K562 (cell line): ENCODE results near the gene WDR46. TPM values are rescaled to one million over a fixed set of nuclear protein-coding genes. Genes with fewer than 3 reads are reported as not detected.

ENCODE experiments used
- BCLAF1 ChIP-seq, 2 experiments: fragments of 450-650 bp in 1 of 2; IDR thresholded peaks; 2 replicates each; pipeline ENCODE4 v1.6.1; 2011 to 2017; ENCODE audit warnings: low read depth in 2 of 2, antibody characterized with exemption in 1 of 2, borderline replicate concordance in 1 of 2, low read length in 1 of 2, mild to moderate bottlenecking in 1 of 2, mixed read lengths in 1 of 2; ENCODE audit not compliant: control insufficient read depth in 1 of 2
- CC2D1A ChIP-seq: fragments of 450-650 bp; IDR thresholded peaks from 2 replicates; pipeline ENCODE4 v1.6.1; 2017; ENCODE audit warnings: mild to moderate bottlenecking
- E2F4 ChIP-seq: sonication (generic); formaldehyde crosslinking; IDR thresholded peaks from 2 replicates; pipeline ENCODE4 v1.8.0; 2022; ENCODE audit warnings: mild to moderate bottlenecking, low read depth, missing genetic modification reagents
- MLX ChIP-seq, 2 experiments: fragments of 450-650 bp in 1 of 2; sonication (generic) in 1 of 2; formaldehyde crosslinking; conservative IDR thresholded peaks; 2 replicates each; pipeline versions ENCODE4 v1.4.0 to v1.8.1; 2020 to 2022; ENCODE audit warnings: mild to moderate bottlenecking in 1 of 2, missing genetic modification reagents in 1 of 2
- REST ChIP-seq, 2 experiments: fragments of 450-650 bp; formaldehyde crosslinking in 1 of 2; IDR thresholded peaks; 2 replicates each; pipeline versions ENCODE4 v1.4.0 to v1.6.1; 2014 to 2020; ENCODE audit warnings: mild to moderate bottlenecking in 2 of 2, borderline replicate concordance in 1 of 2, low read depth in 1 of 2
- RNF2 ChIP-seq: sonication (generic); IDR thresholded peaks from 2 replicates; pipeline ENCODE4 v1.6.1; 2016
- TCF7 ChIP-seq: sonication (generic); IDR thresholded peaks from 2 replicates; pipeline ENCODE4 v1.6.1; 2016; ENCODE audit warnings: antibody characterized with exemption, borderline replicate concordance
- TRIM25 ChIP-seq: fragments of 450-650 bp; IDR thresholded peaks from 2 replicates; pipeline ENCODE4 v1.7.0; 2016; ENCODE audit warnings: borderline replicate concordance
- YY1 ChIP-seq, 3 experiments: IDR thresholded peaks; 2 replicates each; pipeline ENCODE4 v1.6.1; 2011; ENCODE audit warnings: low read length in 2 of 3, mild to moderate bottlenecking in 2 of 3, moderate library complexity in 2 of 3, borderline replicate concordance in 1 of 3, control low read depth in 1 of 3, low read depth in 1 of 3; ENCODE audit not compliant: insufficient read depth in 3 of 3, insufficient replicate concordance in 2 of 3, control insufficient read depth in 1 of 3, insufficient read length in 1 of 3; ENCODE audit errors: extremely low read depth in 1 of 3
- ZKSCAN1 ChIP-seq: fragments of 150-350 bp; IDR thresholded peaks from 2 replicates; pipeline ENCODE4 v1.6.1; 2016; ENCODE audit warnings: low read depth, low read length
- polyA plus RNA-seq, 8 experiments: library from polyadenylated mRNA; depleted of rRNA in 4 of 8; stranded (reverse) in 5 of 8; unstranded in 3 of 8; fragments of >200 nt; fragmentation: Nextera tagmentation in 2 of 8; fragmentation: Illumina TruSeq in 1 of 8; extraction: Ambion mirVana in 2 of 8; extraction: Trizol in 1 of 8; gene quantifications; 2 replicates each; pipeline versions ENCODE4 v1.2.1 to v1.2.3, GENCODE V29; 2011 to 2014; ENCODE audit warnings: inconsistent platforms in 1 of 8, missing spikeins in 1 of 8
- total RNA-seq, 7 experiments: library from RNA; depleted of rRNA in 6 of 7; stranded (reverse); fragments of >200 nt in 6 of 7; fragmentation: Illumina TruSeq in 2 of 7; extraction: Trizol in 2 of 7; gene quantifications; 2 replicates each; pipeline versions ENCODE4 v1.2.1 to v1.2.3, GENCODE V29; 2011 to 2021; ENCODE audit warnings: low replicate concordance in 1 of 7

WDR46 gene
- total and polyA plus RNA-seq, 9 of the 15 experiments (the other 6 are each of a cell fraction or from before 2014, with no cell fraction given): 8.9 to 146 (median 93.1) TPM

GRCh38 chr6:33279971-33280511 is 9.0 kb downstream of the WDR46 start (continued):
- TF ChIP-seq REST (IDR thresholded peaks at IDR 0.05; ENCODE audit: borderline replicate concordance): peak; percentile 81; the same call in 1 of the 2 replicates
- no peak for TF ChIP-seq REST (CRISPR knock-in tag; IDR thresholded peaks at IDR 0.05; ENCODE audit: low read depth)
- TF ChIP-seq BCLAF1 (IDR thresholded peaks at IDR 0.05; ENCODE audit: borderline replicate concordance in 1 of 2, control insufficient read depth in 1 of 2, low read depth in 2 of 2, low read length in 1 of 2): peak in 1 of 2 experiments; percentile 89; a peak in 2 of 4 replicates
- peak; percentile 74 for TF ChIP-seq CC2D1A
- TF ChIP-seq TCF7: no peak
- no peak for TF ChIP-seq TRIM25
- peak in 2 of 3 experiments; percentile 7 to 50 for TF ChIP-seq YY1 (IDR thresholded peaks at IDR 0.05; ENCODE audit: borderline replicate concordance in 1 of 3, control insufficient read depth in 1 of 3, extremely low read depth in 1 of 3, insufficient read depth in 3 of 3, insufficient read length in 1 of 3, insufficient replicate concordance in 2 of 3, low read depth in 1 of 3, low read length in 2 of 3)
- TF ChIP-seq MLX (CRISPR knock-in tag; conservative IDR thresholded peaks at IDR 0.05): no peak
- peak; percentile 63; the same call in 1 of the 2 replicates for TF ChIP-seq ZKSCAN1
- TF ChIP-seq E2F4 (CRISPR knock-in tag): no peak
- TF ChIP-seq RNF2: 0 out of 2 replicates have a peak, but pooled peaks have one; percentile 48
